Right lobe of liver (tissue), 4 donors: ENCODE results near the gene CCL5.

Experiments used
- POLR2A ChIP-seq: fragments of 450-650 bp; IDR thresholded peaks from one replicate; pipeline ENCODE4 v1.6.1; 2017; ENCODE audit warnings: antibody characterized with exemption, mild to moderate bottlenecking
- TF ChIP-seq, protein P1 (sequence below), 4 donors: fragments of 200-600 bp in 3 of 4; fragments of 450-650 bp in 1 of 4; IDR thresholded peaks; one replicate each; pipeline versions ENCODE4 v1.5.1 to v1.8.0; 2016 to 2022; ENCODE audit warnings: antibody characterized with exemption in 4 of 4, mild to moderate bottlenecking in 2 of 4
- donor health status: DM: no; HTN: no; CAD: no.
- donor health status: DM: no; HTN: no; CAD: no.
- donor health status: DM: no; HTN: yes; CAD: no.

DNA sequence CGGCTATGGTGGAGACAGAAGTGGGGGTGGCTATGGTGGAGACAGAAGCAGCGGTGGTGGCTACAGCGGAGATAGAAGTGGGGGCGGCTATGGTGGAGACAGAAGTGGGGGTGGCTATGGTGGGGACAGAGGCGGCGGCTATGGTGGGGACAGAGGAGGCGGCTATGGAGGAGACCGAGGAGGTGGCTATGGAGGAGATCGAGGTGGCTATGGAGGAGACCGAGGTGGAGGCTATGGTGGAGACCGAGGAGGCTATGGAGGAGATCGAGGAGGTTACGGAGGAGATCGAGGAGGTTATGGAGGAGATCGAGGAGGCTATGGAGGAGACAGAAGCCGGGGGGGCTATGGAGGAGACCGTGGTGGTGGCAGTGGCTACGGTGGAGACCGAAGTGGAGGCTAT, 35.6 kb downstream of the CCL5 start:
- TF ChIP-seq, protein P1, sequence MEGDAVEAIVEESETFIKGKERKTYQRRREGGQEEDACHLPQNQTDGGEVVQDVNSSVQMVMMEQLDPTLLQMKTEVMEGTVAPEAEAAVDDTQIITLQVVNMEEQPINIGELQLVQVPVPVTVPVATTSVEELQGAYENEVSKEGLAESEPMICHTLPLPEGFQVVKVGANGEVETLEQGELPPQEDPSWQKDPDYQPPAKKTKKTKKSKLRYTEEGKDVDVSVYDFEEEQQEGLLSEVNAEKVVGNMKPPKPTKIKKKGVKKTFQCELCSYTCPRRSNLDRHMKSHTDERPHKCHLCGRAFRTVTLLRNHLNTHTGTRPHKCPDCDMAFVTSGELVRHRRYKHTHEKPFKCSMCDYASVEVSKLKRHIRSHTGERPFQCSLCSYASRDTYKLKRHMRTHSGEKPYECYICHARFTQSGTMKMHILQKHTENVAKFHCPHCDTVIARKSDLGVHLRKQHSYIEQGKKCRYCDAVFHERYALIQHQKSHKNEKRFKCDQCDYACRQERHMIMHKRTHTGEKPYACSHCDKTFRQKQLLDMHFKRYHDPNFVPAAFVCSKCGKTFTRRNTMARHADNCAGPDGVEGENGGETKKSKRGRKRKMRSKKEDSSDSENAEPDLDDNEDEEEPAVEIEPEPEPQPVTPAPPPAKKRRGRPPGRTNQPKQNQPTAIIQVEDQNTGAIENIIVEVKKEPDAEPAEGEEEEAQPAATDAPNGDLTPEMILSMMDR (IDR thresholded peaks at IDR 0.05): no peak
- no peak for TF ChIP-seq POLR2A
